ELR (cell line): ENCODE measurements around the gene NDUFAF2.
A peak's percentile ranks its signal among the peaks of the same experiment; 100 is the strongest.
"Not testable (repeated sequence)": the region's sequence is repeated elsewhere in the genome, so short reads cannot be mapped to it uniquely, and the experiment has no call there.

Experiments
- DNase-seq: peaks from one replicate; pipeline ENCODE4 v3.0.0-alpha.2; 2015; ENCODE audit warnings: low read depth

Gene NDUFAF2

DNA sequence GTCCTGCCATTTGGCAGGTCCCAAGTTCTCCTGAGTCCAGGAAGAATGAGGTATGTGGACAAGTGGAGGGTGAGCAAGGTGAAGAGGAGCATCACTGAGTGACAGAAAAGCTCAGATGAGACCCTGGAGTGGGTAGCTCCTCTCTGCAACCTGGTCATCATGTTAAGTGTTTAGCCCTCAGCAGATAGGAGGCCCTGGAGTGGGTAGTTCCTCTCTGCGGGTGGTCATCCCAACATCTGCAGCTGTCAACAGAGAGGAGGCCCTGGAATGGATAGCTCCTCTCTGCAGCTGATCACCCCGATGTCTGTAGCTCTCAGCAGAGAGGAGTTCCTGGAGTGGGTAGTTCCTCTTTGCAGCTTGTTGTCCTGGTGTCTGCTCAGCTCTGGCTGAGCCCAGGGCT is 48.4 kb downstream of the NDUFAF2 start:
- DNase-seq = no peak

DNA sequence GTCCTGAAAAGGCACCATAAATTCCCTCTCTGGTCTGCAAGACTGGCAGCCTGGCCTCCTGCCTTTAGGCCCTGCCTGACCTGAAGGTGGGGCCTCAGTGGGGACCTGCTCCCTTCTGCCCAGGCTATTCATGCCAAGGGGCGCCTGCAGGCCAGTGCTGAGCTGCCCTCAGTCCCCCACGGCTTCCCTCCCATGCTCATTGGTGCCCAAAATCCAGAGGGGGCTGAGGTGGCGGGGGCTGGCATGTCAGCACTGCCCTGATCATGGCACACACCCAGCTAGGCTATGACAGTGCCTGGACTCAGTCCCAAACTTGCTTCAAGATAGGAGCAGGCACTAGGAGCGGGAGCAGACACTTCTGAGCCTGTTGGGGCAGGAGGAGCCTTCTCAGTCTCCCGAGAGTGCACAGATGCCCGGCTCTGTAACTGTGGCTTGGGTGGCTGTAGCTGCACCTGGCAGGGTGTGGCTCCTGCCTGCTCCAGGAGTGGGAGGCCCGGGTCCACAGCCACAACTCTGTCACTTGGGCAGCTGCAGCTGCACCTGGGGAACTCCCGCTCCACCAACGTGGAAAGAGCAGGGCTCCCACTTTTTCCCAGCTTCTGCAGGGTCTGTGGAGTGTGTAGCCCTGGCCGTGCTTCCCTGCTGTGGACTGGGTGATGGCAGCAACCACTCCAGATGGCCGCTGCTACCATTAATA is 49.0 kb downstream of the NDUFAF2 start:
- DNase-seq = no peak

DNA sequence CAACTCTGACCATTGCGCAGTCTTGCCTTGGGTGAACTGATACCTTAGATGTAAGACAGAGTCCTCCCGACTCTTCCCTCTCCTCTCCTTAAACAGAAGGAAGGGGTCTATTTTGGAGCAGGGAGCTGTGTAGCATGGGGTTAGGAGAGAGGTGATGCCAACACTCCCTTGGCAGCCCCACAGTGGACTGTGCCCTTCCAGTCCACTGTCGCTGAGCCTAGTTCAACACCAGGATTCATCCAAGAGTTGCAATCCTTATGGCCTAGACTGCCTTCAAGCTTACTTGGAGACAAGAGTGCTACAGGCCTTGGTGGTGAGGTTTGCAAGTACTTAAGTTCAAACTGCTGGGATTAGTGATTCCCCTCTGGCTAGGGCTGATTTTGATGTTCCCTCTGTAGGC is 51.4 kb downstream of the NDUFAF2 start:
- no peak for DNase-seq

DNA sequence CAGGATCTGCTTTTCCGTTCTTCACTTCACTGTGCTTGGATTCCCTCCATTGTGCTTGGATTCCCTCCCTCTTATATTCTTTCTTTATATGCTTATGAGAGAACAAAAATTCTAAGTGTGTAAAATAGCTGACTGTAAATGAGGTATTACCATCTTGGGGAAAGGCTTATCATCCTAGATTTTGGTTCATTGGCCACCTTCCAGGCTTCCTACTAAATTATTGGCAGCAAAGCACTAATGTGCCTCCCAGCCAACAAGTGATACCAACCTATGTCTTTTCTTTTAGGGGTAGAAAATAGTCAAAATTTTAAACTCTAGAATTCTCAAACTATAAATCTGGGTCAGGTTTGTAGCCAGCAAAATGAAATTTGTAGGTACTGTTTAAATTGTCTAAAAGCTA is 52.7 kb downstream of the NDUFAF2 start:
- DNase-seq = no peak

DNA sequence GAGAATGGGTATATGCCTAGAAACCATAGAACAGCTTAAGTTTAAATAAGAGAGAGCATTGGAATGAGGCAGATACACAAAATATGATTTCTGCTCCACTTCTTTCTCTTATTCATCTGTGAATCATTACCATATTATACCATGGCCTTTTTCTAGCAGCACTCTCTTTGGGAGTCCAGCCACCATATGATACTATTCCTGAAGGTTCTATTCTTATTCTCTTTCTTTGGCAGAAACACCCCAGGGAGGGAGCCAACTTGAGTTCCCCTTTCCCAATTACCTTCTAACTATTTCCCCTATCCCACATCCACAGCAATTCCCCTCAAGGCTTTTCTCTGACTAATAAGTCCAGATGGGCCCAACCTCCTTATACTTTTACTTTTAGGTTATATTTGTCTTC is 55.9 kb downstream of the NDUFAF2 start:
- DNase-seq = peak; percentile 13

DNA sequence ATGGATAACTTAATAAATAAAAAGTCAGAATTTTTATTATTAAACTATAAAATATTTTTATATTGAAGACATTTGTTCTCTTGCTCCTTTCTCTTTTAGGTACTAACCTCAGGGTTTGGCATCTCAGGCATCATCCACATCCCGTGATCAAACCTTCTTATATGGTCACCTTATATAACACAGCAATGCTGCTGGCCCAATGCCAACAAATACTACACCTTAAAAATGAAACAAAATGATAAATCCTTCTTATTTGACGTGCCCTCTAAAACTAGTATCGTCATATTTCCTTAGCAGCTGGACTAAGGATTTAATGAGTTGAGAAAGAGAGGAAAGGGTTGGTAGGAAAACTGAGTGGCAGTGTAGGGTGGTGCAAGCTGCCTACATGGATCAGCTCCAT is 56.6 kb downstream of the NDUFAF2 start:
- DNase-seq = no peak

DNA sequence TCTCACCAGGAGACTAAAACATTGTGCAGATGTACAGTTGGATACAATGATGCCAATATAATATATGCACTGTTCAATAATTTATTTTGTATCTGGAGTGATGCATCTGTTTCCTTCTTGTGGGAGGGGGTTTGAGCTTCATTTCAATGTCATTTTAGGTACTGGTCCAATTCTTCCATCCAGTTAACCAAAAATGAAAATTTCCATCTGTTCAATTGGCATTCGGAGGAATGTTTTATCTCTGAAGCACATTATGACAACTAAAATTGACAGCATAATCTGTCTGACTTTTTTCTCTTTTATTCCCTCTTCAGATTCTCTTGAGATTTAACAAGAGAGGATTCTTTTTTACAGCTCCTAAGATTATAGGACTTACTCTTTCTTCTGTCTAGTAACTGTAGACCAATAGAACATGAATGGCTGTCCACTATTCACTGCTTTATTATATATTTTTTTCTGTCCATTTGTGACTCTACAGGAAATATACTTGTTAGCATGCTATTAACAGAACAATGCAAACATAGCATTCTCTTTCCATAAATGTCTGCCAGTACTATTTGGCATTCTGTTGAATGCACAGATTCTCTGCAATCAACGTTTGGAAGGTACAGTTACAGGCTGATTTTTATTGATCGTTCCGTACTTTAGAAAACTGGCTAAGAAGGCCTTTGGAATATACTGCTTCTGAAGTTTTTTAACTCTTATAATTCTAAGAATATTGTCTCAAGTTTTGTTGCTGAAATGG is 57.8 kb downstream of the NDUFAF2 start:
- no peak for DNase-seq

DNA sequence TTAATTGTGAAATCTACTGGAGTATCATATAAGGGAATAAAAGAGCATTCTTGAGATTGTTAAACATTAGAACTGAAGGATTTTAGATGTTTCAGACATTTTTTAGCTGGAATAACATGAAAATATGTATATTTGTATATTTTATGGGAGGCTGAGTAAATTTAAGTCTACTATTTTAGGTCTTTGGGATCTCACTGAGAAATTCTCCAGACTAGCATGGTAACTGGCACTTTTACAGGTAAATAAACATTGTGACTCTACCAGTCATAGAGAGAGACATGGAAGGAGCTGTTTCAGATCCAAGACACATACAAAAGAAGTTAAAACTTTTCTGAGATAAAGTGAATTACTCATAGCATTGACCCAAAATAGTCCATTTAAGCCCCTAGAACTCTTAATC is 59.4 kb downstream of the NDUFAF2 start:
- no peak for DNase-seq

DNA sequence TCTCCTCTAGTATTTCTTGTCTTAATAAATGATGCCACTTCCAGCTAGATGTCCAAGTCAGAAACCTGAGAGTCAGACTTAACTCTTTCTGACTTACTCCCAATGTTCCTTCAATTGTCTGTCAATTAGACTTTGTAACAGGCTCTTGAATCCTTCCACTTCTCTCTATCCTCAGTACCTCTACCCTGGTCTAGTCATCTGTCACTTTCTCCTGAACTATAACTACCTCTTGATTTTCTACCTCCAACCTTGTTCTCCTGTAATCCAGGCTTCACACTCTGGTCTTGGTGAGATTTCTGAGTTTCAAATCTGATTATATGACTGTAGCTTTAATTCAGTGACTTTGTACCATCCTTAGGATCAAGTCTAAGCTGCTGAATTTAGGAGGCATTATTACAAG is 64.9 kb downstream of the NDUFAF2 start:
- DNase-seq = no peak

DNA sequence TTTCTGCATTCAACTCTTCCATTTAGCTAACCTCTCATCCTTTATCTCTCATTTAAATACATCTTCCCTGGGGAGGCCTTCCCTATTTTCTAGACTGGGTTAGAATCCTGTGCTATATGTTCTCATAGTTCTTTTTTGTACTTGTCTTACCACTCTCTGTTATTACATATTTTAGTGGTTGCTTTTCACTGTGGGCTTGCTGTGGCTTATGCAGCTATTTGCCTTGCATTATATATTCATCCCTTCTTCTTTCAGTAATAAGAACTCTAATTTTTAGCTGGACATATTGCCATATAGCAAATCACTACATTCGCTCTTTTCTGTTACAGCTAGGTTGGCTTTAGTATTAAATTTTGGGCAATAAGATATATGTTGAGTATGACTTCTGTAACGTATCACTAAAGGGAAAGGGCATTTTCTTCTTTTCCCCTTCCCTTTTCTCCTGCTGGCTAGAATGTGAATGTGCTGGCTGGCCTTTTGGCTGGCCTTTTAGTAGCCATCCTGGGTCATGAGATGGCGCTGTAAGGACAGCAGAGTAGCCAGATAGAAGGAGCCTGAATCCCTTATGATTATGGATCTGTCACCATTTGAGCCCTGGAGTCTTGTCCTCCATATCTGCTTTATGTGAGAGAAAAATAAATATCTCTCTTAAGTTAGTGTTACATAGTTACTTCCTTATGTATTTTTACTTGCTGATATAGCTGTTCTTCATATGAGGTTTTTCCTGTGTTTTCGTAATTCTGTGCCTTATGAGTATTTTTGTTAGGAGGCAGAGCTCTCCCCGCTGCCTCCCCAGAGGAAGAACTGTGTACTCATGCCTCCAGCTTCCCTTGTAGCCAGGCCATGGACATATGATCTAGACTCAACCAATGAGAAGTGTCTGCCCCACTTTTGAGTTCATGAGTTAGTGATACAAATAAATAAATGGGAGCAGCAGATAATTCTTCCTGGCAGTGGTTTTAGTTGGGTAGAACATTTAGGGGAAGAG is 65.8 kb downstream of the NDUFAF2 start:
- peak; percentile 57 for DNase-seq

DNA sequence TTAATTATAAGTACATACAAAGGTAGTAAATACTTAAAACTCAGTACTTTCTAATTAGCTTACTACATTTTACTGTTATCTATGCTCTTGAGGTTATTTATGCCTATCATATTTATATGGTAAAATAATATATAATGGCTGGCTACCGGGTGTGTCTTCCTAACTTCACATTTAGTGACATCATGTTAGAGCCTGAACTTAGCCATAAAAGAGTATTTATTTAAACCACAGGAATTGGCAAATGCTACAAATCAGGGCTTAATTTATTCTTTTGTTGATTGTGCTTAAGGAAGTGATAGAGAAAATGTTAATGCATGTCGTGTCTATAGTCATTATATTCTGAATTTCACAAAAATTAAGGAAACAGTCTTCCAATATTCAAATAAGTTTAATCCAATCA is 73.1 kb downstream of the NDUFAF2 start:
- no peak for DNase-seq

DNA sequence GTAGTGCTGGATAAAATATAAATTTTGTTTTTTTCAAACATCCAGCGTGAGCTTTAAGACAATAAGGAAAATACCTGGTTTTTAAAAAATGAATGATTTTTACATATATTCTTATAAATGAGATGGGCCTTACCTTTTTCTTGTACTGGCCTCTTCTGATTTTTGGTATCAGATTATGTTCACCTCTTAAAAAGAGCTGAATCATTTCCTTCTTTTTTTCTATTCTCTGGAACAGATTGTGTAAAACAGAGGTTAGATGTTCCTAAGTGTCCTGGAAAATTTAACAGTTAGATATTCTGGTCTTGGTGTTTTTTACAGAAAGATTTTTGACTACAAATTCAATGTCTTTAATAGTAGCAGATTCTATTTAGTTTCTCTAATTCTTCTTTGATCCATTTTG is 74.6 kb downstream of the NDUFAF2 start:
- peak; percentile 15 for DNase-seq

DNA sequence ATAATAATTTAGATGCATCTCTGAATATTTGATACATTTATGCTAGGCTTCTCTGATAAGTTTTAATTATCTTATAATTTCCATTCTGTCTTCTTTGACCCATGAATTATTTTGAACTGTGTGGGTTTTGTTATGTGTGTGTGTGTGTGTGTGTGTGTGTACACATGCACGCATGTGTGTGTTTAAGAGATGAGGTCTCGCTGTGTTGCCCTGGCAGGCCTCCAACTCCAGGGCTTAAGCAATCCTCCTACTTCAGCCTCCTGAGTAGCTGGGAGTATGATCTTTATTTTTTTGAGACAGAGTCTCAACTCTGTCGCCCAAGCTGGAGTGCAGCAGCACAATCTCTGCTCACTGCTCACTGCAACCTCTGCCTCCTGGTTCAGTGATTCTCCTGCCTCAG is 75.4 kb downstream of the NDUFAF2 start:
- no peak for DNase-seq

DNA sequence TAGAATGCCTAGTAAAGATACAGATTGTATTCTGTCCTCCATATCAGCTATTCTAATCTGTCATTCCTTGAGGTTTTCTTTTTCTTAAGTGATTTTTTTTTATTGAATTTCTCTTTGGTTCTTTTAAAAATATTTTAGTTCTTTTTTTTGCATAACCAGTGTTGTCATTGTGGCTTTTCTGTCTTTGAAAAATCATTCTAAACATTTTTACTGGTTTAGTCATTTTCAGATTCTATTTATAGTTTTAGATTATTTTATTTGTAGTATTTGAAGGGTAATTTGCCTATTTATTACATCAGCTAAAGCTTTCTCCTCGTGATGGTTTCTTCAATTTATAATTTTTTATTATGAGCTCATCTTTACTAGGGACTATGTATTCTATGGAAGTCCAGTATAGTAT is 78.1 kb downstream of the NDUFAF2 start:
- DNase-seq = peak; percentile 54

DNA sequence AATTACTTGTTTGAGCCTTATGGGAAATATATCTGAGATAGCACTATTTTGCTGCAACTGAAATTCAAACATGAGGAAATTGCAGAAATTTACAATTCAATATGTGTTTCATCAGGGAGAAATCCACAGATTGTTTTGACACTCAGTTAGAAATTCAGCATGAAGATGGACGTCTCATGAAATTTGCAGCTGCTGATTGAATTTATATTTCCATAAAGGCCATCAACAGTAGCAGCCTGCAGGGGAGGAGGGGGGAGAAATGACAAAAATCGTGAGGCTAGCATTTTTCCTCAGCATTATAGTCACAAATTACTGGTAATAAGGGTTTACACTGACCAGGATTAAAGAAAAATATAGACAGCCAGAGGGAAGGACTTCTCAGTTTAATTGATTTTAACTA is 81.0 kb downstream of the NDUFAF2 start:
- DNase-seq = no peak

DNA sequence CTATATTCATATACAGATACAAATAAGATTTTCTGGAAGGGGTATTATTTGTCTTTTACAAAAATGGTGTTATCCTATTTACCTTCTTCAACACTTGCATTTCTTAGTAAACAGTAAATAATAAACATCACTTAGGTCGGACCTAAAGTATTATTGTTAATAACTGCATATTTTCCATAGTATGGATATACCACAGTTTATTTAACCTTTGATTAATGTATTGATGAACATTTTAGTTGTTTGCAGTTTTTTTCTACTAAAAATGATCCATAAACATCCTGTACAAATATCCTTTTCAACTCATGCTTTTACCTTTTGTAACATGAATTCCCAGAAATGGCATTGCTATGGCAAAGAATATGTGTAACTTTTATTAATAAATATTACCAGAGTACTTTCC is 83.4 kb downstream of the NDUFAF2 start:
- DNase-seq = no peak

DNA sequence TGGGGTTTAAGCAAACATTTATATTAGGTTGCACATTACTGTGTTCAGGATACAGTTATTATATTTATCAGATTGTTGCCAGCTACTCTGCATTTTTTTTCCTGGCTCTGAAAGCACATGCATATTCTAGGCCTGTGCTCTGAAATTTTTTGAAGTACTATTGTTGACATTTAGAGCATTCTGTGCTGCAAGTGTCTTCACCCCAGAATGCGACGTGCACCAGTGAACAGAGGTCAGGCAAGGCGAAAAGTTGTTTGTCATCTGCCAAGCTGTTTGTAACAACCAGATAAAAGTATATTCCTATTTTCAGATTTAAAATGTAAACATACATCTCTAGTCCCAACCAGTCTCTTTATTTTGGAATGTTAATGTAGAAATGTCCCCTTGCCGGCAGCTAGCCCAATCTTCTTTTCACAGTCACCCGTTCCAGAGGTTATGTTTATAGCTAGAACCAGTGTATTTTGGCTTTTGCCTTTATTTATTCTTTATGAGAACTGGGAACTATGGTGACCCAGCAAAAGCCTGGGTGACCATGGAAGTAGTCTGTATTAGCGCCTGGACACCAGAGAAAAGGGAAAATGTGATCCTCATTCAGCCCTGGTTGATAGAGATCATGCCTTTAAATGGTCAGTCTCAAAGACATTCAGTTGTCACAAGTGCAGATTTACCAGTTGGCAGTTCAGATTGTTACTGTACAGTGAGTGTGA is 84.6 kb downstream of the NDUFAF2 start:
- no peak for DNase-seq

DNA sequence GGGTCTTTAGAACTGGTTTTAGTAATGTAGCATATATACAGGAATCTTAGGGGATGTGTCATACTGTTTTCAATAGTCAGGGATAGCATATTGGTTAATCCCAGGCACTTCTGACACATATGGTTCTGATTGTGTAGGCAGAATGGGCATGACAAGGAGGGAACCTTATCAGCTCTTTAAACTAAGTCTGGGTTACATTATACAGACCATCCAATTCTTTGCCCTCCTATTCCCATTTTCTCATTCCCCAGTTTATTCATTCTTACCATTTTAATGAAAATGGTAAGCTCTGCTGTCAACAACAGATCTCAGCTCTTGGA is 85.1 kb downstream of the NDUFAF2 start:
- peak; percentile 63 for DNase-seq

DNA sequence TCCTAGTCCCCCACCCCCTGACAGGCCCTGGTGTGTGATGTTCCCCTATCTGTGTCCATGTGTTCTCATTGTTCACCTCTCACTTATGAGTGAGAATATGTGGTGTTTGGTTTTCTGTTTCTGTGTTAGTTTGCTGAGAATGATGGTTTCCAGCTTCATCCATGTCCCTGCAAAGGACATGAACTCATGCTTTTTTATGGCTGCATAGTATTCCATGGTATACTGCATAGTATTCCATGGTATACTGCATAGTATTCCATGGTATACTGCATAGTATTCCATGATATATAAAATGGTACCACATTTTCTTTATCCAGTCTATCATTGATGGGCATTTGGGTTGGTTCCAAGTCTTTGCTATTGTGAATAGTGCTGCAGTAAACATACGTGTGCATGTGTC is 86.3 kb downstream of the NDUFAF2 start:
- DNase-seq = not testable (repeated sequence)

DNA sequence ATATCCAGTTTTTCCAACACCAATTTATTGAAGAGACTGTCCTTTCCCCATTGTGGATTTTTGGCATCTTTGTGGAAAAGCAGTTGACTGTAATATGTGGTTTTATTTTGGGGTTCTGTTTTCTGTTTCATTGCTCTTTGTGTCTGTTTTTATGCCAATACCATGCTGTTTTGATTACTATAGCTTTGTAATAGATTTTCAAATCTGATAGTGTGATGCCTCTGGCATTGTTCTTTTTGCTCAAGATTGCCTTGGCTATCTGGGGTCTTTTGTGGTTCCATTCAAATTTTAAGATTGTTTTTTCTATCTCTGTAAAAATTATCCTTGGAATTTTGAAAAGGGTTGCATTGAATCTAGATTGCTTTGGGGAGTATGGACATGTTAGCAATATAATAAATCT is 99.5 kb downstream of the NDUFAF2 start:
- no peak for DNase-seq

DNA sequence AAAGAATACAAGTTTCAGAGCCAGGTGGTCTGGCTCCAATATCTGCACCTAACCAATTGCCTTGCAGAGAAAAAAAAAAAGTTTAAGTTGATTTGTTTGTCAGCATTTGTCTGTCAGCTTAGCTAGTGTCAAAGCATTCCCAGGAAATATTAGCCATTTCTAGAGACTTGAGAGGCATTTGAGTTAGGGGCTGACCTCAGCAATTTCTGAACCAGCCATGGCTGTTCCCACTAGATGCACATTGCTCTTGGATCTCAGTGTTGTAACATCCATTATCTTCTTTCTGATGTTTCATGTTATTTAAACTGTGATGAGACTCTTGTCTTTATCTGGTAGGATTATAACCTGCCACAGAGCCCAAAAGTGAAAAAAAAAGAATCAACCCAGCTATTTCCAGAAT is 102.3 kb downstream of the NDUFAF2 start:
- DNase-seq = no peak

DNA sequence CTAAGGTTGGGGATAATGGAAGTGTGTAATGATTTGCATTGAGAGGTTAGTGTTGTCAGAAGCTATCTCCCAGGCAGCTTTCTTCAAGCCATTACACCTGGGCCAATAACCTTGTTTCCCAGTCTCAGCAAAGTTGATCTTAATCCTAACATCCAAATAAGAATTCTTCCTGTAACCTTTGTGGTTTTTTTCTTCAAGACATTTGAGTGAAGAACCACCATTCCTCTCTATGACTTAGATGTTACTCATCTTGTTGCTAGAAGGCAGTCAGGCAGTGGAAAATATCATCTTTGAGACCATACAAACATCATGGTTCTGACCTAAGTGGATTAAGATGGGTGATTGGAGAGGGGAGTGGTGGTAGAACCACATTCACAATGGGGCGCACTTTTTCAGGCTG is 103.5 kb downstream of the NDUFAF2 start:
- DNase-seq = peak; percentile 97
